AG04449 (cell line): ENCODE data around the gene ERBB4.

Experiments used
- CTCF ChIA-PET: fragments of 350-600 bp; formaldehyde crosslinking; extraction: SDS; loops from one replicate; lab custom pipeline; 2021; ENCODE audit warnings: antibody characterized with exemption; lab: Yijun Ruan, JAX
- POLR2A ChIA-PET: fragments of 400-600, 350-600 bp; formaldehyde crosslinking; extraction: SDS; loops from one replicate; lab custom pipeline; 2020; ENCODE audit warnings: antibody characterized with exemption, inconsistent platforms; lab: Yijun Ruan, JAX
- DNase-seq: peaks from one replicate; pipeline ENCODE4 v3.0.0-alpha.2; 2010; ENCODE audit warnings: low read depth, low spot score
- H3K4me3 ChIP-seq: 2 replicates; pipeline ENCODE4 v1.5.1; 2011; ENCODE audit warnings: low read depth, mild to moderate bottlenecking, control low read depth, low read length
- CTCF ChIP-seq: IDR thresholded peaks from one replicate; pipeline ENCODE4 v1.5.1; 2011; ENCODE audit warnings: mild to moderate bottlenecking, moderate library complexity, low read length, control low read depth, inconsistent platforms; ENCODE audit not compliant: insufficient read depth; ENCODE audit errors: missing control alignments

Gene ERBB4

GRCh38 chr2:212030709-212031108 lies 507.9 kb downstream of the ERBB4 start:
- no peak for TF ChIP-seq CTCF
- CTCF ChIA-PET, result no interaction called here
- DNase-seq, result no peak
- POLR2A ChIA-PET, result no interaction called here
- no peak overlapping the region for H3K4me3 ChIP-seq

GRCh38 chr2:212028798-212029394 lies 509.7 kb downstream of the ERBB4 start:
- POLR2A ChIA-PET, result no interaction called here
- TF ChIP-seq CTCF, result no peak
- no peak overlapping the region for H3K4me3 ChIP-seq
- no peak for DNase-seq
- CTCF ChIA-PET, result no interaction called here

GRCh38 chr2:212027681-212028628 lies 510.6 kb downstream of the ERBB4 start:
- ChIA-PET POLR2A (no interaction called here), CTCF (no interaction called here)
- TF ChIP-seq CTCF, result no peak
- H3K4me3 ChIP-seq, result no peak overlapping the region
- no peak for DNase-seq

GRCh38 chr2:212024040-212024439 lies 514.6 kb downstream of the ERBB4 start:
- POLR2A ChIA-PET, result no interaction called here
- no peak for TF ChIP-seq CTCF
- no peak overlapping the region for H3K4me3 ChIP-seq
- CTCF ChIA-PET, result no interaction called here
- no peak for DNase-seq

- no peak for DNase-seq
- ChIA-PET POLR2A (no interaction called here), CTCF (no interaction called here)
- TF ChIP-seq CTCF, result no peak
- H3K4me3 ChIP-seq, result no peak overlapping the region
Measured at GRCh38 chr2:212022966-212023365, 515.6 kb downstream of the ERBB4 start.

- no peak overlapping the region for H3K4me3 ChIP-seq
- POLR2A ChIA-PET, result no interaction called here
- no peak for TF ChIP-seq CTCF
- DNase-seq, result no peak
- CTCF ChIA-PET, result no interaction called here
Measured at GRCh38 chr2:212021947-212022346, 516.7 kb downstream of the ERBB4 start.
